Measurements from ENCODE around the gene PDZRN3.

The PDZRN3 gene

GRCh38 chr3:73453666-73454065 lies 171.1 kb downstream of the PDZRN3 start:
- peak; percentile 56 for DNase-seq (ENCODE audit: low read depth, low spot score)

GRCh38 chr3:73452729-73453128 lies 172.0 kb downstream of the PDZRN3 start:
- no peak for DNase-seq (ENCODE audit: low read depth, low spot score)

DNA sequence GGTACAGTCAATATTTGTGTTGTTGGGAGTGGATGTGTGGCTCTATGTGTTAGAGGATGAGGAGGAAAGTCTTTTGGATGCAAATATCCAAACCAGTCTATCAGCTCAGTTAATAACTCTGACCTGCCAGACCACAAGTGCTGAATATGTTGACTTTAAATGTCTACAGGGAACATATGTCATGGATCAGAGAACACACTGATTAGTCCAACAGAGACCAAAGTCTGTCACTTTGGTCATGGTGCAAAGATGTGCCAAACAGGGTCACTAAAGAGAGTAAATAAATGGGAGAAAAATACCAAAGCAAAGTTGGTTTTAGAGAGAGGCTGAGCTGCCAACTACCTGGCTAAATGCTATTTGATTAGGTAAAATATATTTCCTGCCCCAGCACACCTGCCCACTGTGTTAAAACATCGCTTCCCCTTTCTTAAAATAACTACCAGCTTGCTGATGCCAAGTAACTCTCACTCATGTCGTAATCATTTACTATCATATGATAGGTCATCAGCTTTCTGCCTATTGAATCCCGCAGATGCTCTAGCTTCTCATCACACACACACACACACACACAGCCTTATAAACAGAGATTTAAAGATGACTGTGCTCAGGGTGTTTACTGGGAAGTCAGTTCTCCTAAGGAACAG lies 173.3 kb downstream of the PDZRN3 start:
- DNase-seq (ENCODE audit: low read depth, low spot score) = no peak

DNA sequence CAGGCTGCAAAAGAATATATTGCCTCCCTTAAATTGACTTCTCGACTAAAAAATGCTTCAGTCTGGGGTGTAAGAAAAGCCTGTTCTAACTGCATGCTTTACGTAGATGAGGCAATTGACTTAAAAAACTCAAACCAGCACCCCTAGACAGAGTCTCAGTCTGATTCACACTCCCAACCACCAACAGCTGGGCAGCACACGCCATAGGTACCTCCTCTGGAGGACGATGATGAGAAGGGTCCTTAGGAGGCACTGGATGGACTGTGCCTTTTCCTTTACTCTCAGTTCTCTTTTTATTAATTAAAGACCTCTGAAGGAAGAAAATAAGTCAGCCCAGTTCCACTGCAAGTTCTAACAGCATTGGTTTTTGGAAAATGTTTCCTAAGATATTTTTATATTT lies 175.0 kb downstream of the PDZRN3 start:
- DNase-seq (ENCODE audit: low read depth, low spot score) = no peak

DNA sequence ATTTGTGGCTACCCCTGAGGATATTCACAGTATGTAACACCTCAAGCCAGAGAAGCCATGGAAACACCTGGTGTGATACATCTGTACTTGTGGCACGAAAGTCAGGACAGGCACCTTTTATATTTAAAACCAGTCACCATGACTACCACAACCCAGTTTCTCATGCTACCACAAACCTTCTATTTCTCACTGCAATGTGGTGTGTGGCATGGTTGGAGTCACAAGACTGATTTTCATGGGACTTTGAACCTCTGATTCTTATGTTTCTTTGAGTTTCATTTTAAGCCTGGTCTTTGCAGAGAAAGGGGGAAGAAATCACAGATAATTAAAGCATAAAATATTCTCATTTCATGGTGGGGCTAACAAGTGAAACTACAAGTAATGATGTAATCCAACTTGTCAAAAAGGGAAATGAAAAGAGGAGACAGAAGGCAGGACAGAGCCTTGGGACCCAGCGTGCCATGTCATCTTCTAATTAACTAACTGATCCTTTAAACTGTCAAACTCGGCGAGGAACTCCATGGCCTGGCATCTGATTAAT lies 175.9 kb downstream of the PDZRN3 start:
- DNase-seq (ENCODE audit: low read depth, low spot score) = no peak

DNA sequence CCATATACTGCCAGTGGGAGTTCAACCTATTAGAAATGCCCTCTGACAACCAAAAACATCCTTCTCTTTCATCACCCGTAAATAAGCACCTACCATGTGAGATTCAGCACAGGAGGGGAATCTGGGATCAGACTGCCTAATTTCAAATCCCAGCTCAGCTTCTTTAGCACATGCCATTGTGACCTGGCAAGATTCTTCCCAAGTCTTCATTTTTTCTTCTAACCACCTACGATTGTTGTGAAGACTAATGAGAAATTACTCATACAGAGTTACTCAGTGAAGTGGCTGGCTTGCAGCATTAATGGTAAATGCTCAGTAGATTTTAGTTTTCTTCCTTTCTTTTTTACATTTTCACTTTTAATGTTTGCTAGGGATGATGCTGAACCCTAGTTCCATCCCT lies 176.7 kb downstream of the PDZRN3 start:
- no peak for DNase-seq (ENCODE audit: low read depth, low spot score)

DNA sequence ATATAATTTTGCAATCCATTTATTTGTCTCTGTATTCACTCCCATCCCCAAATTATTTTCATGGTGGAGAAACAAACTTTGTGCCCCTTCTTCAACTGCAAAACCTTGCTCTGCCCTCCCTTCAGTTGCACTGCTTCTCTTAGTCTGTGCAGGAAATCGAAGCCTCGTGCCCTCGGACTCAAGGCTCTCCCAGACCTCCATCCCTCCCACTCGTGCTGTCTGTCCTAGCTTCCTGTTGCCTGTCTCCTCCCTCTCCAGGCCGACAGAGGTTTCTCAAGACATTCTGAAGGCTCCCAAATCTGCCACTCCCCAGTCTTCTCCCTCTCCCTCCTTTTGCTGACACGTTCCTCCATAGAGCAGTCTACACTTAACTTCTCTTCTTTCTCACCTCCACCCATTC lies 177.6 kb downstream of the PDZRN3 start:
- DNase-seq (ENCODE audit: low read depth, low spot score) = no peak

- no peak for DNase-seq (ENCODE audit: low read depth, low spot score)
Observed at GRCh38 chr3:73446467-73447110, 178.2 kb downstream of the PDZRN3 start.

- DNase-seq (ENCODE audit: low read depth, low spot score) = no peak
Observed at GRCh38 chr3:73442886-73443285, 181.9 kb downstream of the PDZRN3 start.

- no peak for DNase-seq (ENCODE audit: low read depth, low spot score)
Observed at GRCh38 chr3:73442152-73442551, 182.6 kb downstream of the PDZRN3 start.

GRCh38 chr3:73437828-73438227 lies 186.9 kb downstream of the PDZRN3 start:
- DNase-seq (ENCODE audit: low read depth, low spot score) = no peak

- DNase-seq (ENCODE audit: low read depth, low spot score) = no peak
Observed at GRCh38 chr3:73435055-73435454, 189.7 kb downstream of the PDZRN3 start.

DNA sequence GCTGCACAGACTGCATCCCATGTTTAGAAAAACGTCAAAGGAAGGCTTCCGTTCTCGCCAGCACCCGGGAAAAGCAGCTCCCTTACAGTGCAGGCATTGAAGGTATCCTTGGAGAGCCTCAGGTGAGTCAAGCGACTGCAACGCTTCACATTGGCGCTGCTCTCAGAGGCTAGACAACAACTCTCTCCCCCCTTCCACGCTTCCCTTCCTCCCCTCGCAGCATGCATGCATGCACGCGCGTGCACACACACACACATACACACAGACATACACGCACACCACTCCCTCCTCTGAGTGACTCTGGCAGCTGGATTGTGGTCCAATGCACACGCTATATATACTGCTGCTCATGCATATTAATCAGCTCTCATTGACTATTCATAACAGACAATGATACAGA lies 191.1 kb downstream of the PDZRN3 start:
- DNase-seq (ENCODE audit: low read depth, low spot score) = no peak

DNA sequence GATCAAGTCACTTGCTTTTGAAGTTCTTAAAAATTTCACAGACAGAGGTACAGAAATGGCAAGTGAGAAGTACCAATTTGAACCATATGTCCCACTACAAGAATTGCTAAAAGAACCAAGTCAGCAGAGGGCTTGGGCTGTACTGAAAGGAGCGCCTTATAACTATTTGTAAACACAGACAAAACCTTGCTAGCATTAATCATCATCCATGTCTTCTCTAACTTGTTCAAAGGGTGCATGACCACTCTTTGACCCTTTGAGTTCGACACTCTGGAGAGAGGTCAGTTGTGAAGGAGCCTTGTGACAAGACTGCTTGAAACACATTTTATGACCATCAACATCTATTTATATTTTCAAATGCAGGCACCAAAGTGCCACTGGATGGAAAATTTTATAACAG lies 191.7 kb downstream of the PDZRN3 start:
- no peak for DNase-seq (ENCODE audit: low read depth, low spot score)

- no peak for DNase-seq (ENCODE audit: low read depth, low spot score)
Observed at GRCh38 chr3:73432706-73433032, 192.1 kb downstream of the PDZRN3 start.

GRCh38 chr3:73432023-73432705 lies 192.6 kb downstream of the PDZRN3 start:
- no peak for DNase-seq (ENCODE audit: low read depth, low spot score)

DNA sequence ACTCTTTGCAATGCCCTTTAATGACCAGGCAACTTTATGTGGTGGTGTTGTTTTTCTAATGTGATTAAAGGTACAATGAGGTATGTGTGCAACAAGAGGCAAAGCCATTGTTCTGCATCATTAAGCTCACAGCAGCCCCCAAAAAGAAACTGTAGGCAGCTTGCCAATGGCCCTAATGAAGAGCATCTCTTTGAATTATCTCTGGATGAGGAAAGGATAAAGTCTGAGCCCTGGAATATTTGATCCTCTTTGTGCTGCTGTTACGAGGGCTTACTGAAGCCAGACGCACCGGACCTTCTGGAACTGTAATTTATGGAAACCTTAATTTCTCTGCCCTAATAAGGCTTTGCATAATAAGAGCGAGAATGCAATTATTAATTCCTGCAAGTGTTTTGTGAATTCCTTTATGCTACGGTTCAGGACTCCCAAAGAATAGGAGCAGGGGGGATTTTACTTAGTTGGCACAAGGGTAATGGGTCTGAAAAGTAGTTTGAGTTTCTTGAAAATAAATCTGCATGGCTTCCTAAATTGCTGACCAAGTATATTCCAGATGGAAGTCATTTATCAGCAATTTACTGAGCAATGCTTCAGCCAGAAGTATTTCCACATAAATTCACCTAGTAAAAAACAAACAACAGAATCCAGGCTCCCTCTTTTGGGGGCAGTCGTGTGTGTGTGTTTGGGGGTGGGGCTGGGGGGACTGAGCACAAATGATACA lies 193.4 kb downstream of the PDZRN3 start:
- DNase-seq (ENCODE audit: low read depth, low spot score) = no peak

DNA sequence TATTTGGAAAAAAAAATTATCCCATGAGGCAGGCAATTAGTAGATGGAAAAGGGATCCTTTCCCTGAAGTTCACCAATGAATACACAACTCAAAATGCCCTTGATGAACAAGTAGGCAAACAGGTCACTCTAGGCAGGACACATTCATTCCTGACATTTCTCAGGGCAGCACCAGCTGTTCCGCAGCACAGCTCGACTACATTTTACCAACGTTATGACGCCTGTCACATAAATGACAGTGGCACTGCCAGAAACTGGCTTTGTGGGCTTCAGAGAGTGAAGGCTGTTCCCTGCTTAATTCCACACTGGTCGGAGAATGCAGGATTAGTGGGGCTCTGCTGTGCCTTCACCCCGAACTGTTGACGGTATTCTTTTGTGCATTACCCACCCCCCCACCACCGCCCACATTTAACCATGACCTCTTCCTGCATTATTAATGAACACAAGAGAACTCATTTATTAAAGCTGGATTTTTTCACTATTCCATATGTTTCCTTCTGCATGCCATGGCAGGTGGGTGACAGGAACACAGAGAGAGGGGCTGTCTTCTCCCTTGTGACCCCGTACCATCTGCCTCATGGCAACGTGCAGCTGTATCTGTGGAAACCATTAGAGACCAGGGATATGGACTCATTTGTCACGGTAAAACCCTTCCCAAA lies 197.6 kb downstream of the PDZRN3 start:
- DNase-seq (ENCODE audit: low read depth, low spot score) = no peak

- no peak for DNase-seq (ENCODE audit: low read depth, low spot score)
Observed at GRCh38 chr3:73426606-73427005, 198.1 kb downstream of the PDZRN3 start.

- no peak for DNase-seq (ENCODE audit: low read depth, low spot score)
Observed at GRCh38 chr3:73423116-73423515, 201.6 kb downstream of the PDZRN3 start.

GRCh38 chr3:73422571-73422970 lies 202.2 kb downstream of the PDZRN3 start:
- DNase-seq (ENCODE audit: low read depth, low spot score) = no peak

- DNase-seq (ENCODE audit: low read depth, low spot score) = no peak
Observed at GRCh38 chr3:73419942-73420341, 204.8 kb downstream of the PDZRN3 start.
